Adrenal gland (tissue), 5 donors: ENCODE results near the gene PLS1.

ENCODE experiments used
- POLR2A ChIP-seq, 2 donors: fragments of 450-650 bp; IDR thresholded peaks; one replicate each; pipeline ENCODE4 v1.6.1; 2017; ENCODE audit warnings: antibody characterized with exemption in 2 of 2, mild to moderate bottlenecking in 2 of 2, moderate library complexity in 1 of 2
- TF ChIP-seq, protein P1 (sequence below), 6 experiments: fragments of 450-650 bp in 4 of 6; fragments of 200-600 bp in 2 of 6; sonication (generic) in 1 of 6; IDR thresholded peaks; 1 replicate in 5 of 6; 2 replicates in 1 of 6; pipeline versions ENCODE4 v1.5.1 to v1.8.0; 2016 to 2021; ENCODE audit warnings: antibody characterized with exemption in 6 of 6, mild to moderate bottlenecking in 2 of 6, moderate library complexity in 1 of 6
- donor health status: DM: no; HTN: no; CAD: no.

DNA sequence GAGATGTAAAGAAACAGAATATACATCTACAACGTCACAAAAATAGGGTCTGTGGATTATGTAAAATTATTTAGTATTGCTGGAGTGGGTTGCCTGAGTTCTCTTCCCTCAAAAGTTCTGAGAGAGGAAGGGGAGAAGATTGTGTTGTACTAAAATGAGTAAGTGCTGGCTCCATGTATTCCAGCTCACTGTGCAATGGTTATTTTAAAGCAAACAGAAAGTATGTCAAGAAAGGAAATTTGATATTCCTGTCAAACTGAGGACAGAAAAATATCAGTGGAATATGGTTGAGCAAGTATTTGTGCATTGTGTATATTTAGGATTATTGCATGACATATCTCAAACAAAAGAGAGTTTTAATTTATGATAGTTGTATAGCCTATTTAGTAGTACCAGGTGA lies 129.8 kb downstream of the PLS1 start:
- TF ChIP-seq, protein P1, sequence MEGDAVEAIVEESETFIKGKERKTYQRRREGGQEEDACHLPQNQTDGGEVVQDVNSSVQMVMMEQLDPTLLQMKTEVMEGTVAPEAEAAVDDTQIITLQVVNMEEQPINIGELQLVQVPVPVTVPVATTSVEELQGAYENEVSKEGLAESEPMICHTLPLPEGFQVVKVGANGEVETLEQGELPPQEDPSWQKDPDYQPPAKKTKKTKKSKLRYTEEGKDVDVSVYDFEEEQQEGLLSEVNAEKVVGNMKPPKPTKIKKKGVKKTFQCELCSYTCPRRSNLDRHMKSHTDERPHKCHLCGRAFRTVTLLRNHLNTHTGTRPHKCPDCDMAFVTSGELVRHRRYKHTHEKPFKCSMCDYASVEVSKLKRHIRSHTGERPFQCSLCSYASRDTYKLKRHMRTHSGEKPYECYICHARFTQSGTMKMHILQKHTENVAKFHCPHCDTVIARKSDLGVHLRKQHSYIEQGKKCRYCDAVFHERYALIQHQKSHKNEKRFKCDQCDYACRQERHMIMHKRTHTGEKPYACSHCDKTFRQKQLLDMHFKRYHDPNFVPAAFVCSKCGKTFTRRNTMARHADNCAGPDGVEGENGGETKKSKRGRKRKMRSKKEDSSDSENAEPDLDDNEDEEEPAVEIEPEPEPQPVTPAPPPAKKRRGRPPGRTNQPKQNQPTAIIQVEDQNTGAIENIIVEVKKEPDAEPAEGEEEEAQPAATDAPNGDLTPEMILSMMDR (IDR thresholded peaks at IDR 0.05): no peak
- TF ChIP-seq POLR2A (IDR thresholded peaks at IDR 0.05): no peak
